Smooth muscle cell (in vitro differentiated cells): ENCODE results near the gene KYNU. TPM values are rescaled to one million over a fixed set of nuclear protein-coding genes. Genes with fewer than 3 reads are reported as not detected.

Experiments
- DNase-seq: peaks from one replicate; lab custom pipeline; 2025; ENCODE audit not compliant: unreplicated experiment; lab: John Stamatoyannopoulos, UW
- H2AFZ ChIP-seq: fragments of 200-600 bp; sonication (generic); 2 replicates; pipeline ENCODE4 v1.6.0; 2016; ENCODE audit warnings: antibody characterized with exemption, low read depth, mild to moderate bottlenecking
- H3F3A ChIP-seq: fragments of 200-600 bp; sonication (generic); 2 replicates; pipeline ENCODE4 v1.6.0; 2017; ENCODE audit warnings: antibody characterized with exemption, low read depth
- H3K27ac ChIP-seq: fragments of 200-600 bp; sonication (generic); 2 replicates; pipeline ENCODE4 v1.5.1; 2016; ENCODE audit warnings: low read depth, mild to moderate bottlenecking
- H3K27me3 ChIP-seq: fragments of 200-600 bp; sonication (generic); 2 replicates; pipeline ENCODE4 v1.6.1; 2016; ENCODE audit warnings: low read depth, mild to moderate bottlenecking
- H3K36me3 ChIP-seq: fragments of 200-600 bp; sonication (generic); 2 replicates; pipeline ENCODE4 v1.5.1; 2016; ENCODE audit warnings: low read depth
- H3K4me1 ChIP-seq: fragments of 200-600 bp; sonication (generic); 2 replicates; pipeline ENCODE4 v1.5.1; 2016; ENCODE audit warnings: low read depth
- H3K4me2 ChIP-seq: fragments of 200-600 bp; sonication (generic); 2 replicates; pipeline ENCODE4 v1.6.0; 2016; ENCODE audit warnings: mild to moderate bottlenecking
- H3K4me3 ChIP-seq: fragments of 200-600 bp; sonication (generic); 2 replicates; pipeline ENCODE4 v1.5.1; 2016; ENCODE audit warnings: mild to moderate bottlenecking
- H3K79me2 ChIP-seq: fragments of 200-600 bp; sonication (generic); 2 replicates; pipeline ENCODE4 v1.6.0; 2016; ENCODE audit warnings: low read depth, mild to moderate bottlenecking
- H3K9ac ChIP-seq: fragments of 200-600 bp; sonication (generic); 2 replicates; pipeline ENCODE4 v1.6.0; 2016; ENCODE audit warnings: low read depth
- H3K9me3 ChIP-seq: fragments of 200-600 bp; sonication (generic); replicated peaks from 2 replicates; pipeline ENCODE4 v1.5.1; 2016; ENCODE audit warnings: low read depth
- H4K20me1 ChIP-seq: fragments of 200-600 bp; sonication (generic); 2 replicates; pipeline ENCODE4 v1.6.0; 2016; ENCODE audit warnings: low read depth
- CTCF ChIP-seq: fragments of 200-600 bp; sonication (generic); IDR thresholded peaks from 2 replicates; pipeline ENCODE4 v1.5.1; 2017; ENCODE audit warnings: borderline replicate concordance, mild to moderate bottlenecking, antibody characterized with exemption; ENCODE audit not compliant: insufficient read depth, poor library complexity, severe bottlenecking
- WGBS: methylation state at CpG from one replicate; pipeline ENCODE4 v1.1.7; 2016; ENCODE audit warnings: low lambda C conversion rate; 5-methylcytosine and 5-hydroxymethylcytosine counted together
- polyA plus RNA-seq: library from polyadenylated mRNA; unstranded; fragments of >200 nt; fragmentation: Nextera tagmentation; extraction: Ambion mirVana; gene quantifications from 2 replicates; pipeline ENCODE4 v1.2.1, GENCODE V29; 2016
- total RNA-seq: library from RNA; depleted of rRNA; stranded (reverse); fragments of >200 nt; gene quantifications from 2 replicates; pipeline ENCODE4 v1.2.3, GENCODE V29; 2014

The KYNU gene
- total RNA-seq = 11.2 and 16.0 TPM in 2 replicates
- 5.7 and 18.5 TPM in 2 replicates for polyA plus RNA-seq

- Histone ChIP-seq H3K4me2 (peak within 1 kb of the TSS; percentile 36), H3F3A (peaks cover 14% of the 10 kb centered on the region), H3K4me3 (peak within 1 kb of the TSS; percentile 30), H4K20me1 (no peaks in the 10 kb centered on the region), H3K9ac (peak within 1 kb of the TSS; percentile 16), H3K27ac (peak within 1 kb of the TSS; percentile 100), H3K36me3 (no peaks in the 10 kb centered on the region), H3K4me1 (peaks cover 11% of the 10 kb centered on the region), H3K79me2 (no peaks in the 10 kb centered on the region), H3K9me3 (no peaks in the 10 kb centered on the region), H2AFZ (peak within 1 kb of the TSS; percentile 59), H3K27me3 (no peaks in the 10 kb centered on the region)
- no peak for DNase-seq
- TF ChIP-seq CTCF = no peak
- WGBS = 95% methylated on average over 2 of the region's 2 CpGs
Observed at GRCh38 chr2:142877216-142877838, at the start of gene KYNU. KYNU (plus strand) TSS chr2:142877664; CDS start chr2:142885368, 7,704 bp downstream.

GRCh38 chr2:142834021-142834420 lies 43.4 kb upstream of the KYNU start:
- H3K79me2 ChIP-seq = no peaks in the 10 kb centered on the region
- H3K4me1 ChIP-seq = no peaks in the 10 kb centered on the region
- DNase-seq = no peak
- no peak overlapping the region for H3K9ac ChIP-seq
- peak overlapping the region; percentile 33 for H3K4me2 ChIP-seq
- H3K27ac ChIP-seq = no peak overlapping the region
- no peaks in the 10 kb centered on the region for H3F3A ChIP-seq
- no peak overlapping the region for H3K4me3 ChIP-seq
- H3K36me3 ChIP-seq = no peaks in the 10 kb centered on the region
- TF ChIP-seq CTCF = no peak
- no peaks in the 10 kb centered on the region for H3K9me3 ChIP-seq
- H2AFZ ChIP-seq = no peak overlapping the region
- H3K27me3 ChIP-seq = no peaks in the 10 kb centered on the region
- 63% methylated on average over 1 of the region's 1 CpG for WGBS
- no peaks in the 10 kb centered on the region for H4K20me1 ChIP-seq

- Histone ChIP-seq H3K9me3 (no peaks in the 10 kb centered on the region), H3K36me3 (no peaks in the 10 kb centered on the region), H3F3A (no peaks in the 10 kb centered on the region), H3K27me3 (no peaks in the 10 kb centered on the region), H3K9ac (no peak overlapping the region), H2AFZ (no peak overlapping the region), H4K20me1 (no peaks in the 10 kb centered on the region), H3K4me3 (no peak overlapping the region), H3K79me2 (no peaks in the 10 kb centered on the region), H3K4me2 (no peak overlapping the region), H3K4me1 (no peaks in the 10 kb centered on the region), H3K27ac (no peak overlapping the region)
- DNase-seq = no peak
- no peak for TF ChIP-seq CTCF
Observed at GRCh38 chr2:142840436-142840835, 37.0 kb upstream of the KYNU start.

GRCh38 chr2:142841788-142842187 lies 35.7 kb upstream of the KYNU start:
- no peaks in the 10 kb centered on the region for H3K9me3 ChIP-seq
- H3K27ac ChIP-seq = no peak overlapping the region
- WGBS = 99% methylated on average over 2 of the region's 2 CpGs
- no peak overlapping the region for H3K4me3 ChIP-seq
- H3K9ac ChIP-seq = no peak overlapping the region
- no peaks in the 10 kb centered on the region for H4K20me1 ChIP-seq
- no peak for TF ChIP-seq CTCF
- no peaks in the 10 kb centered on the region for H3K36me3 ChIP-seq
- H3K4me2 ChIP-seq = no peak overlapping the region
- peak overlapping the region; percentile 44 for H2AFZ ChIP-seq
- DNase-seq = no peak
- no peaks in the 10 kb centered on the region for H3K4me1 ChIP-seq
- H3F3A ChIP-seq = no peaks in the 10 kb centered on the region
- H3K27me3 ChIP-seq = no peaks in the 10 kb centered on the region
- no peaks in the 10 kb centered on the region for H3K79me2 ChIP-seq
